ENCODE measurements around the gene SEC14L1.

SEC14L1 gene

GRCh38 chr17:77204536-77204935 lies 63.8 kb downstream of the SEC14L1 start:
- no peak for TF ChIP-seq ZFX (IDR thresholded peaks at IDR 0.05)
- TF ChIP-seq CTCF (conservative IDR thresholded peaks at IDR 0.05), result no peak
- no peak overlapping the region for H3K27ac ChIP-seq

DNA sequence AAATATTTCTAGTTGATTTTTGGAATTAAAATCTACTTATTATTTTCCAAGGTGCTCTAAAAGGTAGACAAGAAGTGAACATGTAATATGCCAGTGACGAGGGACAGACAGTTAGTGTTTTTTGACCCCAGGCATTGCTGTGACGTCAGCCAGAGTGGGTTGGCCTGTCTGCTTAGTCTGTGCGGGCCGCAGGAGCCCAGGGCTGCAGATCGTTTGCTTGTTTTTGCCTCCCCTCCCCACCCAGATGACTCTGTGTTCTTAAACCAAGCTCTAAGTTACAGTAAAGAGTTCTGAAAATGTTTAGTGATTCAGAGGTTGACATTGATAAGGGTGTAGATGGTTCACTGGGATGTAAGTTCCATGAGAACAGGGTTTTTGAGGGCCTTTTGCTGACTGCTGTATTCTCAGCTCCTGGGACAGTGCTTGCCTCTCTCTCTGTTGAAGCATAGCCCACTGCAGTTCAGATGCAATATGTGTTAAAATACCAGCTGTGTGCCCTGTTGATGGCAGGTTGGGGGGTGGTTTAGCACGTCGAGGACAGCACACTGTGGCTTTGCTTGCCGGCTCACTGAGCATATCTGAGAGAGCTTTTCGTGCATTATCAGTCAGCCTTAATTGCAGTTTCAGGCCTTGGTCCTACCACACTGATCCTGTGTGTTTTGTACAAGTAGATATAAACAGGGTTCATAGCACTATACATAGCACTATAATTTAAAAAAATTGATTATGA lies 64.8 kb downstream of the SEC14L1 start:
- no peak overlapping the region for H3K27ac ChIP-seq
- no peak for TF ChIP-seq ZFX (IDR thresholded peaks at IDR 0.05)

- H3K27ac ChIP-seq, result no peak overlapping the region
- TF ChIP-seq CTCF (conservative IDR thresholded peaks at IDR 0.05) (no peak), ZFX (IDR thresholded peaks at IDR 0.05) (no peak)
Observed at GRCh38 chr17:77206158-77206956, 65.6 kb downstream of the SEC14L1 start.

GRCh38 chr17:77207689-77208216 lies 67.0 kb downstream of the SEC14L1 start:
- TF ChIP-seq ZFX (IDR thresholded peaks at IDR 0.05) (no peak), CTCF (conservative IDR thresholded peaks at IDR 0.05) (no peak)

GRCh38 chr17:77208217-77208808 lies 67.5 kb downstream of the SEC14L1 start:
- TF ChIP-seq CTCF (conservative IDR thresholded peaks at IDR 0.05), result no peak
- no peak for TF ChIP-seq ZFX (IDR thresholded peaks at IDR 0.05)
- no peak overlapping the region for H3K27ac ChIP-seq

More at GRCh38 chr17:77207689-77208216, 67.0 kb downstream of the SEC14L1 start:
- H3K27ac ChIP-seq, result no peak overlapping the region

- TF ChIP-seq ZFX (IDR thresholded peaks at IDR 0.05), result no peak
- H3K27ac ChIP-seq, result no peak overlapping the region
Observed at GRCh38 chr17:77208856-77209255, 68.1 kb downstream of the SEC14L1 start.

GRCh38 chr17:77209330-77209748 lies 68.6 kb downstream of the SEC14L1 start:
- no peak overlapping the region for H3K27ac ChIP-seq

More at GRCh38 chr17:77209330-77209748, 68.6 kb downstream of the SEC14L1 start:
- TF ChIP-seq ZFX (IDR thresholded peaks at IDR 0.05) (no peak), CTCF (conservative IDR thresholded peaks at IDR 0.05) (no peak)

Measured in C4-2B (cell line).